GM03348 (cell line): Measurements from ENCODE around the gene BRD4.
"Not testable (repeated sequence)": the region's sequence is repeated elsewhere in the genome, so short reads cannot be mapped to it uniquely, and the experiment has no call there.

Experiments
- DNase-seq: peaks from one replicate; pipeline ENCODE4 v3.0.0; 2012; ENCODE audit warnings: low spot score

Gene BRD4

DNA sequence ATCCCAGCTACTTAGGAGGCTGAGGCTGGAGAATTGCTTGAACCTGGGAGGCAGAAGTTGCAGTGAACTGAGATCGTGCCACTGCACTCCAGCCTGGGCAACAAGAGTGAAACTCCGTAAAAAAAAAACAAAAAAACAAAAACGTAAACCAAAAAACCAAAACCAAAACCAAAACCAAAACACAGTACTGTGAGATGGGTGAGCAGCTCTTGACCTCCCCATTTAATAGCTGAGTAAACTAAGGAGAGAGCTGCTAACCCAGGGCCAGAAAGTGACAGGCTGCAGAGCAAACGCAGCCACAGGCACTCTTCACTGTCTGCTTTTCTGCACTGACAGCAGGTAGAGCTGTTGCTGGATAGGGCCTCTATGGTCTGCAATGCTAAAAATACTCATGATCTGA, 27.7 kb upstream of the BRD4 start:
- not testable (repeated sequence) for DNase-seq

DNA sequence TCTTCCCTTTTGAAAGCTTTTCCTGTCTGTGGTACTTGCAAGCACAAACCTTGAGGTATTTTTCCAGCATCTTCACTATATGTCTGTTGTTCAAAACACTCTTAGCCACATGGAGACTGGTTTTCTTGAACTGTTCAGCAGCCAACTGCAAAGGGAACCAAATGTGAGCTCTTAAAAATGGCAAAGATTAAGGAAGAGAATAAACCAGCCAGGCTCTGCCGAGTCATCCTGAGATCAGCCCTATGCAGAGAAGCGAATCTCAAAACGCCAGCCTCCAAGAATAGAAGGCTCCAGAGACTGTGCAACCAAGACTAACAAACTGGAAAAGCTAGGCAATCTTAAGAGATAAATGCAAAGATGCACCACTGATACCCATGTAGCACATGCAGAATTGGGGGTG, 26.6 kb upstream of the BRD4 start:
- peak; percentile 1 for DNase-seq

- DNase-seq = no peak
Observed at GRCh38 chr19:15357906-15358305, 25.6 kb upstream of the BRD4 start.

DNA sequence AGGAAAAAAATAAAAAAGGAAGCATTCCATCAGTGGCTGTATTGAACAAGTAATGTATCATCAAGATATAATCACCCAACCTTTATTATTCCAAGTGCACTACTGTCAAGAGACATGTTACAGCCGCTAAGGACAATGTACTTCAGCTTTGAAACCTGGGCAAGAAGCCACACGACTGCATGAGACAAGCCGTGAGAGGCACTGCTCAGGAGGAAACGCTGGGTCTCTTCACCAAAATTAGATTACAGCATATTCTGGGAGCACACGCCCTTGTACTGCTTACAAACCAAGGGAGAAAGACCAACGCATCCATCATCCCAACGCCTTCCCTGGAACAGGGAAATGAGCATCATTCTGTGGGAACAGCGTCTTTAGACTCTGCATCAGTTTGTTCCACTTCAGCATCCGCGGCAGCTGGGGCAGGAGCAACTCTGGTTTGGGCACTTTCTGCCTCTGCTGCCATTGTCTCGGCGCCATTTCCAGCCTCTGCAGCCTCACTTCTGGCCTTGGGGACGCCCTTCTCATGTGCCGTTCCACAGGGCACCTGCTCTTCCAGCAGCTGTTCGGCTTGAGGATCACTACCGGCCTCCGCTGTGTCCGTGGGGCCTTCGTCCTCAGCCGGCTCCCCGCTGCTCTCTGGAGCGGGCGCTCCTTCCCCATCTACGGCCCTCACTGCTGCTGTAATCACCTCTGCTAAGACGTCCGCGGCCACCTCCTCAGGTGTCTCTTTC, 22.4 kb upstream of the BRD4 start:
- DNase-seq = no peak

GRCh38 chr19:15353908-15354307, 21.6 kb upstream of the BRD4 start:
- no peak for DNase-seq

GRCh38 chr19:15352535-15352934, 20.2 kb upstream of the BRD4 start:
- not testable (repeated sequence) for DNase-seq

GRCh38 chr19:15341328-15341727, 9.0 kb upstream of the BRD4 start:
- DNase-seq = not testable (repeated sequence)

DNA sequence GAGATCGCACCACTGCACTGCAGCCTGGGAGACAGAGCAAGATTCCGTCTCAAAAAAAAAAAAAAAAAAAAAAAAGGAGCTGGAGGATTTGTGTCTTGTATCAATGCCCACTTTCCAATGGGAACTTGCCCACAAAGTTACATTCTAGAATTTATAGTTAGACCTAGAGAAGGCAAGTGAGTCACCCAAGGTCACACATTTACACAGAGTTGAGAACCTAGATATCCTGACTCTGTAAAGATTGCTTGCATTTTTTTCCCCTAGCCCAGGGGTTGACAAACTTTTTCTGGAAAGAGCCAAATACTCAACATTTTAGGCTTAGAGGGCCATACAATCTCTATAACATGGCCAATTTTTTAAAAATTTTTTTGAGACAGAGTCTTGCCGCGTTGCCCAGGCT, 7.7 kb upstream of the BRD4 start:
- no peak for DNase-seq

GRCh38 chr19:15337202-15337601, 4.9 kb upstream of the BRD4 start:
- DNase-seq = peak; percentile 64

DNA sequence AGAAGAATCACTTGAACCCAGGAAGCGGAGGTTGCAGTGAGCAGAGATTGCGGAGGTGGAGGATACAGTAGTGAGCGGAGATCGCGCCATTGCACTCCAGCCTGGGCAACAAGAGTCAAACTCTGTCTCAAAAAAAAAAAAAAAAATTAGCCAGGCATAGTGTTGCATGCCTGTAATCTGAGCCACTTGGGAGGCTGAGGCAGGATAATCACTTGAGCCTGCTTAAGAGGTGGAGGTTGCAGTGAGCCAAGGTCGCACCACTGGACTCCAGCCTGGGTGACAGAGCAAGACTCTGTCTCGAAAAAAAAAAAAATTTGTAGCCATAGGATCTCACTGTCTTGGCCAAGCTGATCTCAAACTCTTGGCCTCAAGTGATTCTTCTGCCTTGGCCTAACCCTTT, 3.7 kb upstream of the BRD4 start:
- DNase-seq = not testable (repeated sequence)

DNA sequence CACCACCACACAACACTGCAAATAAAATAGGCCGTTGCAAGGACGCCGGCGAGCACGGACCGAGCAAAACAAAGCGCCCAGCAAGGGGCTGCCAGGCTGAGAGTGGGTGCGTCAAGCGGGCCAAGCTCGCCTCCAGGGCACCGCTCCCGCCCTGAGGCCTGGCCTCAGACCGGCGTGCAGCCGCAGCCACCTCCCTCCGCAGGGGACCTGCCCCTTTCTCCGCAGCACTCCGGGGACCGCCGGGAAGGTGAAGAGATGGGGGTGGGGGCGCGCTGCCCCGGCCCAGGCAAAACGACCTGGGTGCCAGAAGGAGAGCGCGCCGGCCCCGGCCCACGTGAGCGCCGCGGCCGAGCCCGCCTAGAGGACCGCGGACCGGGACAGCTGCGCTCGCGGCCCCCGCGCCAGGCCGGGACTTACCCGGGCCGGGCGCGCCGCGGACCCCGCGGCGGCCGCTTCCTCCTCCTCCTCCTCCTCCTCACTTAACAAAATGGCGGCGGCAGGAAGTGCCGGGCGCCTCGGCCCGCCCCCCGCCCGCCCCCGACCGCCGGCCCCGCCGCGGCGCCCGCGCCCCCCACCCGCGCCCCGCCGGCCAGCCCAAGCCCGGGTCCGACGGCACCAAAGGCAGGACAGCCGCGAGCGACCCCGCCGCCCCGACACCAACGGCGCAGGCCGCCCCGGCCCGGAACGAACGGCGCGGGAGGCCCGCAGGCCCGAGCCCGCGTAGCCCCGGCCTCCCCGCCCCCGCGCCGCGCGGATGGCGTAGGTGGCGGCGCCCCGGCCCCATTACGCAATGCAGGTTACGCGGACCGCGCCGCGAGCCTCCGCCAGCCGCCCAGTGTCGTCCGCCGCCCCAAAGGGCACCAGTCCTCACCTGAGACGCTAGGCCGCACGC, 674 bp downstream of the BRD4 start:
- DNase-seq = peak; percentile 83

DNA sequence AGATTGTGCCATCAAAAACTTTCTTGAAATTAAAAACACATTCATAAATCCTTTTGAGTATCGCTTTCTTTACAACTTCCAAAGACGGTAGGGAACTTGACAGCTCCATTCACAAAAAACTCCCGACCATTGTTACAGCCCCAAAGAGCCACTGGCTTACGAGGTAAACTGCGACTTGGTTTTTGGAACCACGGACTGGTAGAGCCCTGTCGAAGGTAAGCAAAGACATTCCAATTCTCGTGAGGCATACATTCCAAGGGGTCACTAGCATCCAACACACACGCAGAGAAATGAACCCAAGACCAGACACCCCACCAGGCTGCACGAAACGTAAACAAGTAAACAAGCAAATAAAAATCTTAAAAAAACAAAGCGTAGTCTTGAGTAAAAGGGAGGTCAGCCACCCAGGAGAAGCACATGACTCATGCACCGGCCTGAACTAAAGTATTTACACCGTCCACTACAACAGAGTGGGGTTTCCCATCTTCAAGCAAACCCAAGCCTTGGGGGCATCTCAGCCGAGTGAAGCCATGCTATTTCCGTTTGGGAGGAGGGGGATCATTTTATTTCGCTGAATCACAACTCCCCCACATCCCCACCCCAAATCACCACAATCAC, 1.4 kb downstream of the BRD4 start:
- DNase-seq = peak; percentile 77

GRCh38 chr19:15328312-15328711, 4.0 kb downstream of the BRD4 start:
- DNase-seq = no peak

GRCh38 chr19:15324791-15325519, 7.4 kb downstream of the BRD4 start:
- DNase-seq = no peak

- peak; percentile 53 for DNase-seq
Observed at GRCh38 chr19:15323496-15324235, 8.7 kb downstream of the BRD4 start.

DNA sequence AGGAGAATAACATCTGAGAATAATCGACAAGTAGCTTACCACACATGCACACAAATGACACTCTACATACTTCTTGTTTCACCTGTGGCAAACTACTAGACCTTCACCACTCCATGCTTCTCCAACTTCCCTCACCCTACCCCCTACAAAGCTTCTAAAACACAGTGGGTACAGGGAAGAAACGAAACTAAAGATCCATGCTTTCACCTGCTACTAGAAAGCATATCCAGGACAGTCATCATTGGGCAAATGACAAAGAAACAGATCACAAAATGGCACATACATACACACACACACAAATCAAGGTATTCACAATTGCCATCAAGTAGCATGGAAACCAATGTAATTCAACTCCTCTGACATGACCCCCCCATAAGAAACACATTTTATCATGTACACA, 10.6 kb downstream of the BRD4 start:
- no peak for DNase-seq

GRCh38 chr19:15320116-15320515, 12.2 kb downstream of the BRD4 start:
- DNase-seq = peak; percentile 75

DNA sequence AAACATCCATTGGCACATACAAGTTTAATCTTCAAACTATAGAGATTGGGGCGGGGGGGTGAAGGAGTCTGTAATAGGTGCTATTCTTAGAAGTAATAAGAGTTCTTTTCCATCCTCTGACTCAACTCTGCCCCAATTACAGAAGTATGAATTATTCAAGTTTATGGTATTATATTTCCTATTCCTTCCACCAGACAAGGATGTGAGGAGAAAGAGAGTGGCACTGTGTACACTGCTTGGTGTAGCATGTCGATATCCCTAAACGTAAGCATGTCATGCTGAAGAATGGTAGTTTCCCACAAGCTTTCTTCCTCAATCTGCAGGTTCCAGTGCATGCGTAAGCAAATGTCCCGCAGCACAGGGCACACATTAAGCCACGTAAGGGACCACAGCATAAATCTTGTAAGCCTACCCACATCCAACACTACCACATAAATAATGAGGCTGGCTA, 14.1 kb downstream of the BRD4 start:
- DNase-seq = no peak

DNA sequence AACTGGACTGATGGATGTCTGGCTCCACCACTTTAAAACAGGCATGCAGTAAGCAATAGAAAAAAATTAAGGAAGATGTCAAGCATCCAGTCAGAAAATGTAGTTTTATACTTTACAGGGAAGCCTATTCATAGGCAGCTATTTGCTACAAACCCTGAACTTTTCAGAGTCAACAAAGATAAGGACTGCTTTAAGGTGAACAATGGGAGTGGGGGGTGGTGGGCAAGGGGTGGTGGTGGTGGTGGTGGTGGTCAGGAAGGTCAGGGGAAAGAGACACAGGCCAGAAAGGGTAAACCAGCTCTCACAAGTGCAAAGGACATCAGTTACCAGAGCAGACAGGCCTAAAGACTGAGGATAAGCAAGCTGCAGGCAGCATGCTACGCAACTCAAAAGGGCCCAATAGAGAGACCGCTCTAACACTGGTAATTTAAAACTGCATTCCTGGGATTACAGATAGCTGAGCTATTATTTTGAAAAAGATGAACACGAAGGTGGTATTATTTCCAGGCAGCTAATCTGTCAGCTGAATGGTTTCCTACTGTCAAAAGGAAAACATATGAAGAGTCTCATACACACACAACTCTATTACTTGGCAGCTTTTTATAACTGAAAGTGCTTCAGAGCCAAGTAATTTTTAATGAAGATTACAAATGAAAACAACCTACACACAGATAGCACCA, 14.8 kb downstream of the BRD4 start:
- DNase-seq = peak; percentile 71

- DNase-seq = no peak
Observed at GRCh38 chr19:15316498-15316897, 15.8 kb downstream of the BRD4 start.

DNA sequence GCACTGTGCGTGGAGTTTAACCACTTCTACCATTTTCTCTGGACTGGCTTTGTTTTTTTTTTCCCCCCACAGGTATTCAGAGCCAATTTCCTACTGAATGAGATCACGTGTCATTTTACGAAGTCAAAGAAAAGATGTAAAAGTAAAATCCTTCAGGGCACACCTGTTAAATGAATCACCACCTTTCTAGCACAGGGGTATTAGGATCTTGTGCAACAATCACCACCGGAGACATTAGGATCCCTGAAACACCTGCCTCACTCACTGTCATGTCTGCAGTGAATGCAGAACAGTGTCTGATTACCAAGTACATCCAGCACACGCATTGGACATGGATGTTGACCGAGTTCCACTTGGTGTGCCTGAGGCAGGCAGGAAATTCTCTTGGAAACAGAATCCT, 17.2 kb downstream of the BRD4 start:
- no peak for DNase-seq
